PC-9 (cell line): ENCODE results near the gene C17orf75.

Experiments used
- EZH2 ChIP-seq: fragments of 200-600 bp; sonication (generic); IDR thresholded peaks from 2 replicates; pipeline ENCODE4 v1.8.0; 2017; ENCODE audit warnings: antibody characterized with exemption, low read depth
- TF ChIP-seq, protein P1 (sequence below): fragments of 200-600 bp; sonication (generic); conservative IDR thresholded peaks from 2 replicates; pipeline ENCODE4 v1.6.1; 2017; ENCODE audit warnings: mixed run types, antibody characterized with exemption, mild to moderate bottlenecking, moderate library complexity

DNA sequence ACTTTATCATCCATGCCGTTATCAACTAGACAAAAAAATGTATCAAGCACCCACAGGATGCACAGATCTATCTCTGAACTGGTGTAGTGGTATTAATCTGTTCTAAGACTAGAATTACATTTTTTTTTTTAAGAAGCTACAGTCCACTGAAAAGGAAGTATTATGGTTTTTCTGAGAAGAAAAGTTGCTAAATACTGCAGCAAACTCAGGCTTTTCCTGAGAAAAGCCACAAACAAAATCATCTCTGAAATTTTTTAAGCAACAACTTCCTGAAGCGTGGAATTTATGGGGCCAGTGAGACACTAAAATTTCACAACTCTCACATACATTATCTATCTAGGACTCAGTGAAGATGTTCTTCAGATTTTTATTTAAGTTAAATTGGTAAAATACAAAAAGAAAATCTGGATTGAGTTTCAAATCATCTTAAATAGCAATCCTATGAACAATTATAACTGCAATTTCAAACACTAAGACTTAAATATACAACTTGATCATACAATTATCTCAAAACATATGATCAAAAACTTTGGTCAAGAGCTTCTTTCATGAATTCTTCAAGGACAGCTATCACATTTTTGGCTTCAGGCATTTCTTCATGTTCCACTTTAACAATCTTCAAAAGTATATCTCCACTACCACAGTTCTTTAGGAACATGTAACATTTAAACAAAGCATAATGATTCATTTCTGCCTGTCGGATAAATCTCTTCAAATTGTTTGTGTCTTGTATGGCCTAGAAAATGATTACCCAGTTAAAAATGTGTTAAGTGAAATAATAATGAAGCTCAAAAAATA, 10.5 kb downstream of the C17orf75 start:
- TF ChIP-seq, protein P1, sequence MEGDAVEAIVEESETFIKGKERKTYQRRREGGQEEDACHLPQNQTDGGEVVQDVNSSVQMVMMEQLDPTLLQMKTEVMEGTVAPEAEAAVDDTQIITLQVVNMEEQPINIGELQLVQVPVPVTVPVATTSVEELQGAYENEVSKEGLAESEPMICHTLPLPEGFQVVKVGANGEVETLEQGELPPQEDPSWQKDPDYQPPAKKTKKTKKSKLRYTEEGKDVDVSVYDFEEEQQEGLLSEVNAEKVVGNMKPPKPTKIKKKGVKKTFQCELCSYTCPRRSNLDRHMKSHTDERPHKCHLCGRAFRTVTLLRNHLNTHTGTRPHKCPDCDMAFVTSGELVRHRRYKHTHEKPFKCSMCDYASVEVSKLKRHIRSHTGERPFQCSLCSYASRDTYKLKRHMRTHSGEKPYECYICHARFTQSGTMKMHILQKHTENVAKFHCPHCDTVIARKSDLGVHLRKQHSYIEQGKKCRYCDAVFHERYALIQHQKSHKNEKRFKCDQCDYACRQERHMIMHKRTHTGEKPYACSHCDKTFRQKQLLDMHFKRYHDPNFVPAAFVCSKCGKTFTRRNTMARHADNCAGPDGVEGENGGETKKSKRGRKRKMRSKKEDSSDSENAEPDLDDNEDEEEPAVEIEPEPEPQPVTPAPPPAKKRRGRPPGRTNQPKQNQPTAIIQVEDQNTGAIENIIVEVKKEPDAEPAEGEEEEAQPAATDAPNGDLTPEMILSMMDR, result no peak
- TF ChIP-seq EZH2, result no peak
